HG03280 (cell line): ENCODE results near the gene ZNF385B.
A peak's percentile ranks its signal among the peaks of the same experiment; 100 is the strongest.
"Not testable (repeated sequence)": the region's sequence is repeated elsewhere in the genome, so short reads cannot be mapped to it uniquely, and the experiment has no call there.

ENCODE experiments used
- ATAC-seq: cut with Tn5 transposase; IDR thresholded peaks from one replicate; pipeline ENCODE4 v1.9.1; 2021; ENCODE audit warnings: mild to moderate bottlenecking, moderate library complexity; ENCODE audit not compliant: unreplicated experiment

ZNF385B gene

GRCh38 chr2:179861416-179862067 is at the start of gene ZNF385B:
ZNF385B (minus strand) TSS chr2:179861612.
- peak; percentile 38 for ATAC-seq

GRCh38 chr2:179910735-179911113 is 49.3 kb upstream of the ZNF385B start:
- no peak for ATAC-seq

- no peak for ATAC-seq
Observed at GRCh38 chr2:179909845-179910734, 48.7 kb upstream of the ZNF385B start.

- no peak for ATAC-seq
Observed at GRCh38 chr2:179900655-179901054, 39.2 kb upstream of the ZNF385B start.

GRCh38 chr2:179899666-179900065 is 38.3 kb upstream of the ZNF385B start:
- ATAC-seq = no peak

- ATAC-seq = peak; percentile 92
Observed at GRCh38 chr2:179898873-179899272, 37.5 kb upstream of the ZNF385B start.

GRCh38 chr2:179893616-179894015 is 32.2 kb upstream of the ZNF385B start:
- ATAC-seq = no peak

GRCh38 chr2:179891237-179891636 is 29.8 kb upstream of the ZNF385B start:
- ATAC-seq = no peak

GRCh38 chr2:179890666-179891065 is 29.3 kb upstream of the ZNF385B start:
- ATAC-seq = no peak

- ATAC-seq = not testable (repeated sequence)
Observed at GRCh38 chr2:179888642-179889041, 27.2 kb upstream of the ZNF385B start.

GRCh38 chr2:179884193-179884592 is 22.8 kb upstream of the ZNF385B start:
- no peak for ATAC-seq

GRCh38 chr2:179882851-179883806 is 21.7 kb upstream of the ZNF385B start:
- ATAC-seq = no peak

- ATAC-seq = no peak
Observed at GRCh38 chr2:179877601-179878364, 16.4 kb upstream of the ZNF385B start.

- no peak for ATAC-seq
Observed at GRCh38 chr2:179876266-179876665, 14.9 kb upstream of the ZNF385B start.

GRCh38 chr2:179875864-179876263 is 14.5 kb upstream of the ZNF385B start:
- no peak for ATAC-seq

GRCh38 chr2:179862898-179863458 is 1.6 kb upstream of the ZNF385B start:
- no peak for ATAC-seq

- peak; percentile 41 for ATAC-seq
Observed at GRCh38 chr2:179861027-179861415, 391 bp downstream of the ZNF385B start.

- no peak for ATAC-seq
Observed at GRCh38 chr2:179860255-179861026, 971 bp downstream of the ZNF385B start.

GRCh38 chr2:179859523-179859922 is 1.9 kb downstream of the ZNF385B start:
- ATAC-seq = no peak
